Activated CD4-positive, CD25-positive, alpha-beta regulatory T cell (primary cell): ENCODE data around the gene MED7.
A peak's percentile ranks its signal among the peaks of the same experiment; 100 is the strongest.

Source experiments
- DNase-seq, 4 experiments: peaks; one replicate each; lab custom pipeline; 2025; lab: John Stamatoyannopoulos, UW

The MED7 gene

DNA sequence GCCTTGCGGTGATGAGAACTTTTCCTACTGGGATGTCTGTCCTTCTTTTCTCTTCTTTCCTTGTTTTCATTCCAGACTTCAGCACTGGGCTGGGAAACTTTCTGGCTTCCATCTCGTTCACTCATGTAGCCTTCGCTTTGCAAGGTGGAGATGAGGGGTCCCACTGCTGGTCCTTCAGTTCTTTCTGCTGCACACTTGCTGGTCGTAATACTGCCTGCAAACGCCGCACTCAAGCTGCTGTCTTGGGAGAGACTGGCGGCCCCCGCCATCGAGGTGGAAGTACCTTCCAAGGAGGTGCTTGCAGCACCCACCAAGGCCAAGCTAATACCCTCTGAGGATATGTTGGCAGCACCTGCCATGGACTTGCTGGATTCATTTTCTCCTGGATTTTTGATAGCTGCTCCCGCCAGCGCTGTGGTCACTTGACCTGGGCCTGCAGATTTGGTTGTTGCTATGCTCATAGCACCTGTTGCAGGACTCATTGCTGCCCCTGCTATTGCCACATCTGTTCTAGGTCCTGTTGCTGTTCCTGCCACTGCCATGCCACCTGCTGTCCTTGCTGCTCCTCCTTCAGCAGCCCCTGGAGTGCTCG lies 20.4 kb upstream of the MED7 start:
- no peak for DNase-seq

- no peak for DNase-seq
These were observed 19.3 kb upstream of the MED7 start for GRCh38 chr5:157161996-157162395.

- DNase-seq, result no peak
These were observed 17.3 kb upstream of the MED7 start for GRCh38 chr5:157160001-157160400.

DNA sequence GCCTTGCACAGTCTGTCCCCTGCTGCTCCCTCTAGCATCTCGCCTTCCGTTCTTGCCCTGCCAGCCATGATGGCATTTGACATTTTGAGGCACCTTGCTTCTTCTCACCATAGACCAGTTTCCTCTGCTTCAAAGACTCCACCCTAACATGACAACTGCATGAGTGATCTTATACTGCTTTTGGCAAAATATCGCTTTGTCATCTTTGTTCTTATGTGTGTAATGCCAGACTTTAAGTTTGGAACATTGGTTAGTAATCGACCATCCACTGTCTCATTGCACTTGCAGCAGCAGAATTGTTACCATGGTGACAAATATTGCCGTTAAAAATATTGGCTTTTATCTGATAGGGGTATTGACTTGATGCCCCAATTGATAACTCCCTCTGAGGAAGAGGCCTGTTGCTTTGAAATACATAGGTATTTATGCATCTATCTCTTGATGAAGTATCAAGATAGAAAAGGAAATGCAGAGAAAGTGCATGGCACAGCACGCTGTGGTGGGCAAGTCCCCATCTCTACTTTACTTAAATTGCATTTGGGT lies 16.6 kb upstream of the MED7 start:
- DNase-seq, result peak in 1 of 4 experiments; percentile 7

GRCh38 chr5:157157293-157157891 lies 14.7 kb upstream of the MED7 start:
- no peak for DNase-seq

- DNase-seq, result no peak
These were observed 12.6 kb upstream of the MED7 start for GRCh38 chr5:157155297-157155696.

GRCh38 chr5:157150995-157151394 lies 8.3 kb upstream of the MED7 start:
- no peak for DNase-seq

DNA sequence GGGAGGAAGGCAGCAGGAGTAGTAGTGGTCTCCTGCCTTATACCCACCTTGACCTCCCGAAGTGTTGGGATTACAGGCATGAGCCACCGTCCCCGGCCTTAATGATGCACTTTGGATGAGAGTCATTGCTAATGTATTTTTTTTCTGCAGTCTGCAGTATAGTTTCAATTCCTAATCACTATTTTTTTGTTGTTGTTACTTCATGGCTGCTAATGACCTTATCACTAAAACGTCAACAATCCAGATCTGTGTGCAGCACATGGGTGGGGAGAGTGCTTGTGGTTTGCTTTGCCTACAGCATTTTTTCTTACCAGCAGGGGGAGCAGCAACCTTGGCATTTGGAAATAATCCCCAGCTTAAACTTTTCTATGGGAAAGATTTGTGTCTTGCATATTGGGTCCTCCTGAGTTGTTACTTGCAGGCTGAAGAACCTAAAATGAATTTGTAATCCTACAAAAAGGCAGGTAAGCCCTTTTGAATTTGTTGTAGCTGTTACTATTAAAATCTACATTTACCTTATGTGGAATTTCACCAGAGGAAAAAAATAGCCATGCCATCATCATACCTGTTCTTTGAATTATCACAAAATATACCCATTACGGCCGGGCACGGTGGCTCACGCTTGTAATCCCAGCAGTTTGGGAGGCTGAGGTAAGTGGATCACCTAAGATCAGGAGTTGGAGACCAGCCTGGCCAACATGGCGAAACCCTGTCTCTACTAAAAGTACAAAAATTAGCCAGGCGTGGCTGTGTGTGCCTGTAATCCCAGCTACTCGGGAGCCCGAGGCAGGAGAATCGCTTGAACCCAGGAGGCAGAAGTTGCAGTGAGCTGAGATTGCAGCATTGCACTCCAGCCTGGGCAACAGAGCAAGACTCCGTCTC lies 6.3 kb upstream of the MED7 start:
- DNase-seq, result peak; percentile 46 to 69 (median 60)

- DNase-seq, result peak in 2 of 4 experiments; percentile 10 to 14
These were observed 684 bp upstream of the MED7 start for GRCh38 chr5:157143127-157143971.

GRCh38 chr5:157137691-157138090 lies 5.0 kb downstream of the MED7 start:
- DNase-seq, result no peak

- DNase-seq, result no peak
These were observed 10.4 kb downstream of the MED7 start for GRCh38 chr5:157132281-157132612.

GRCh38 chr5:157130925-157131324 lies 11.7 kb downstream of the MED7 start:
- no peak for DNase-seq

- no peak for DNase-seq
These were observed 21.0 kb downstream of the MED7 start for GRCh38 chr5:157121709-157122108.

- DNase-seq, result no peak
These were observed 22.6 kb downstream of the MED7 start for GRCh38 chr5:157120102-157120501.

GRCh38 chr5:157116483-157116954 lies 26.1 kb downstream of the MED7 start:
- DNase-seq, result no peak

GRCh38 chr5:157115502-157115901 lies 27.2 kb downstream of the MED7 start:
- no peak for DNase-seq

- no peak for DNase-seq
These were observed 27.7 kb downstream of the MED7 start for GRCh38 chr5:157115012-157115411.

GRCh38 chr5:157113002-157113401 lies 29.7 kb downstream of the MED7 start:
- DNase-seq, result no peak

DNA sequence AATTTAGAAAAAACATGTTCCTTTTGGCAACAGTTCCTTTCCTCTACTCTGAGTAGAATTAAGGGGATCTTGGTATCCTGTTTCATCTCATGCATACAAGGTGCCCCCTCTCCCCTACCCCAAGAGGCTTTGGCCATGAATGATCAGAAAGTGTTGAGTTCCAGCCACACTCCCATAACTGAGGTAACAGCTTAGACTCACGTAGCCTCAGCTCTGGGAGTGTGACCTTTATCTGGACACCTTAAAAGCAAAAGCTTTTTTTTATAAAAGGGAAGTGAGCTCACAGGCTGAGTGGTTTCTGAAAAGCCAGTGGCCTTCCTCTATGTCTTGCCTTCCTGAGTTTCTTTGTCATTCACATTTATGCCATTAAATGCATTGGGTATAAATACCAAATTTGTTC lies 32.9 kb downstream of the MED7 start:
- DNase-seq, result no peak

GRCh38 chr5:157108976-157109375 lies 33.7 kb downstream of the MED7 start, which contains the start of gene HAVCR2:
Gene HAVCR2 (minus strand): TSS chr5:157109044. CDS start chr5:157108983, 61 bp downstream.
- peak in 1 of 4 experiments; percentile 10 for DNase-seq

DNA sequence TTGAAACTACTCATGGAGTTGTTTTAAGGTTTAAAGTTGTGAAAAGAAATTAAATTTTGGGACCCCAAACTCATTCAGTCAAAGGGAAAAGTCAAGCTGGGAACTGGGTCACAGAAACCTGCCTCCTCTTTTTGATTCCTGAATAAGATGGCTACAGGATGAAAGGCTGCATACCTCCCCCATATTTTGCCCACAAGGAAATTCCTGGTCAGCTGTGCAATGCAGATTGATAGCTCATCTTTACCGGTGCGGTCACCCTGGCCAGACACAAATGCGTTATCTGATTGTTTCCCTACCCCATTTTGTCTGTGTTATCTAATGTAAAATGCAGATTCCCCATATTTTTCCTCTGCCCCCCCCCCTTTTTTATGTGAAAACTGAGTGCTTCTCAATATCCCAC lies 35.2 kb downstream of the MED7 start:
- DNase-seq, result no peak
